IPS-20b (cell line): ENCODE measurements around the gene GPN2.
A peak's percentile ranks its signal among the peaks of the same experiment; 100 is the strongest.

ENCODE experiments used
- H3K27ac ChIP-seq: one replicate; pipeline ENCODE4 v1.5.1; 2013; ENCODE audit warnings: low read length
- H3K27me3 ChIP-seq: 2 replicates; pipeline ENCODE4 v1.6.1; 2013; ENCODE audit warnings: mild to moderate bottlenecking, low read length, inconsistent platforms; ENCODE audit not compliant: insufficient read depth
- H3K36me3 ChIP-seq: 2 replicates; pipeline ENCODE4 v1.6.1; 2013; ENCODE audit warnings: low read depth, mild to moderate bottlenecking, inconsistent platforms, low read length, moderate library complexity; ENCODE audit not compliant: insufficient read depth
- H3K4me1 ChIP-seq: 2 replicates; pipeline ENCODE4 v1.6.1; 2013; ENCODE audit warnings: mild to moderate bottlenecking, control low read depth, inconsistent platforms, low read length, moderate library complexity; ENCODE audit not compliant: insufficient read depth
- H3K4me3 ChIP-seq: 2 replicates; pipeline ENCODE4 v1.5.1; 2013; ENCODE audit warnings: mild to moderate bottlenecking, low read length, inconsistent platforms
- H3K9ac ChIP-seq: 2 replicates; pipeline ENCODE4 v1.6.1; 2013; ENCODE audit warnings: low read depth, mild to moderate bottlenecking, inconsistent platforms, low read length, moderate library complexity
- H3K9me3 ChIP-seq: 2 replicates; pipeline ENCODE4 v1.6.1; 2013; ENCODE audit warnings: mild to moderate bottlenecking, low read depth, low read length, inconsistent platforms; ENCODE audit not compliant: insufficient read depth

GPN2 gene

DNA sequence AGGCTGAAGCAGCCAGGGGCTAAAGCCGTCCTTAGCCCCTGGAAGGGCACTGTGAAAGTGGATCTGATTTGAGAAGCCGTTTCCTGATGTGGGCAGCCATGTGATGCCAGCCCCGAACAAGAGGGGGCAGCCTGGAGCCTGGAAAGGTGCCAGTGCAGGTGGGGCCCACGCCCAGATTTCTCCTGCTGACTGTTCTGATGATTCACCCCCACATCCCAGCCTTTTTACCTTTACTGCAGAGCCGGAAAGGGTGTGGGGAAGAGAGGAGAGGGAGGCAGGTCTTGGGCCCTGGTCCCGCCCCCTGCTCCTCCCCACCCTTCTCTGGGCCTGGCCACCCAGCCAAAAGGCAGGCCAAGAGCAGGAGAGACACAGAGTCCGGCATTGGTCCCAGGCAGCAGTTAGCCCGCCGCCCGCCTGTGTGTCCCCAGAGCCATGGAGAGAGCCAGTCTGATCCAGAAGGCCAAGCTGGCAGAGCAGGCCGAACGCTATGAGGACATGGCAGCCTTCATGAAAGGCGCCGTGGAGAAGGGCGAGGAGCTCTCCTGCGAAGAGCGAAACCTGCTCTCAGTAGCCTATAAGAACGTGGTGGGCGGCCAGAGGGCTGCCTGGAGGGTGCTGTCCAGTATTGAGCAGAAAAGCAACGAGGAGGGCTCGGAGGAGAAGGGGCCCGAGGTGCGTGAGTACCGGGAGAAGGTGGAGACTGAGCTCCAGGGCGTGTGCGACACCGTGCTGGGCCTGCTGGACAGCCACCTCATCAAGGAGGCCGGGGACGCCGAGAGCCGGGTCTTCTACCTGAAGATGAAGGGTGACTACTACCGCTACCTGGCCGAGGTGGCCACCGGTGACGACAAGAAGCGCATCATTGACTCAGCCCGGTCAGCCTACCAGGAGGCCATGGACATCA lies 27.1 kb downstream of the GPN2 start, which contains the start of gene SFN:
TSS of gene SFN (plus strand) at position 369 of the 904 bp plus-strand sequence. CDS start at position 433, 64 bp downstream.
- H3K9me3 ChIP-seq: no peaks in the 10 kb centered on the region
- peaks cover 2% of the 10 kb centered on the region; the same call in 1 of the 2 replicates for H3K4me1 ChIP-seq
- no peak within 1 kb of the TSS for H3K9ac ChIP-seq
- 0 out of 2 replicates have a peak within 1 kb of the TSS, but pooled peaks have one; percentile 84 for H3K4me3 ChIP-seq
- H3K27me3 ChIP-seq: peaks cover 17% of the 10 kb centered on the region
- no peaks in the 10 kb centered on the region for H3K36me3 ChIP-seq
- no peak within 1 kb of the TSS for H3K27ac ChIP-seq

DNA sequence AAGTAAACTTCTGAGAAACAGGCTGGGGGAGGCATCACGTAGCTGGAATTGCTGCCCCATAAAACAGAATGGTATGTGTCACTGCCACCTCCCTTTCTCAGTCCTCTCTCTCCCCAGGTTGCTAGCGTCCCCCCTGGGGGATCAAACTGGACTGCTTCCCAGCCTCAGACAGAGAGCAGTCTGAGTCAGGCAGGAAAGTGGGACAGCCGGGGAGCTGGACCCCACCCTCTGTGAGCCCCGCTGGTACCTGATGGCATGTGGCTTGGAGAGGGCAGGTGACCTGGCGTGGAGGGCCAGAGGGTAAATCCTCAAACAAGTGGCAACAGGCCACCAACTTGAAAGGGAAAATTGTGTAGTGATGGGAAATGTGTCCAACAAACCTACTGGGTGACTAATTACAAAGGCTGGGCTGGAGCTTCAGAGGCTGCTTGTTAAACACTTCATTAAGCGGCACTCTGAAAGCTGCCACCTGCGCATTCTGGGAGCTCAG lies 28.1 kb downstream of the GPN2 start:
- H3K4me1 ChIP-seq: peaks cover 2% of the 10 kb centered on the region; the same call in 1 of the 2 replicates
- H3K9ac ChIP-seq: no peak overlapping the region
- no peak overlapping the region for H3K4me3 ChIP-seq
- no peak overlapping the region for H3K27ac ChIP-seq
- peaks cover 17% of the 10 kb centered on the region for H3K27me3 ChIP-seq
- no peaks in the 10 kb centered on the region for H3K9me3 ChIP-seq
- no peaks in the 10 kb centered on the region for H3K36me3 ChIP-seq

DNA sequence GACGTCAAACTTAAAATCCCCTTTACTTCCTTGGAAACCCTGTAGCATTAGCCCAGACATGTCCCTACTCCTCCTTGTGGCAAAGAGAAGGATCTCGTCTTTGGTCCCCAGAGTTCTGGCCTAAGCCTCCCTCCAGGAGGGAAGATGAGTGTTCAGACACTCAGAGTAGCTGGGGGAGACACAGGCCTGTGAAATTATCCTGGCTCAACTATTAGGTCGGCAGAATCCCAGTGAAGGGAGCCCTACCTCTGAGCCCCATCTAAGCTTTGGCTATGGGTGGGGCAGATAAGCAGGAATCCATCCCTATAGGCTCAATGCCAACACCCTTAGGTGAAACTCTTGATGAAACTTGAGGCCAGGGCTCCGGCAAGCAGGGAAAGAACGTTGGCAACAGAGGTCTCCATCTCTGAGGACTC lies 28.8 kb downstream of the GPN2 start:
- Histone ChIP-seq H3K9ac (no peak overlapping the region), H3K27me3 (peaks cover 17% of the 10 kb centered on the region), H3K36me3 (no peaks in the 10 kb centered on the region), H3K4me1 (peaks cover 2% of the 10 kb centered on the region; the same call in 1 of the 2 replicates), H3K4me3 (no peak overlapping the region), H3K9me3 (no peaks in the 10 kb centered on the region), H3K27ac (no peak overlapping the region)

DNA sequence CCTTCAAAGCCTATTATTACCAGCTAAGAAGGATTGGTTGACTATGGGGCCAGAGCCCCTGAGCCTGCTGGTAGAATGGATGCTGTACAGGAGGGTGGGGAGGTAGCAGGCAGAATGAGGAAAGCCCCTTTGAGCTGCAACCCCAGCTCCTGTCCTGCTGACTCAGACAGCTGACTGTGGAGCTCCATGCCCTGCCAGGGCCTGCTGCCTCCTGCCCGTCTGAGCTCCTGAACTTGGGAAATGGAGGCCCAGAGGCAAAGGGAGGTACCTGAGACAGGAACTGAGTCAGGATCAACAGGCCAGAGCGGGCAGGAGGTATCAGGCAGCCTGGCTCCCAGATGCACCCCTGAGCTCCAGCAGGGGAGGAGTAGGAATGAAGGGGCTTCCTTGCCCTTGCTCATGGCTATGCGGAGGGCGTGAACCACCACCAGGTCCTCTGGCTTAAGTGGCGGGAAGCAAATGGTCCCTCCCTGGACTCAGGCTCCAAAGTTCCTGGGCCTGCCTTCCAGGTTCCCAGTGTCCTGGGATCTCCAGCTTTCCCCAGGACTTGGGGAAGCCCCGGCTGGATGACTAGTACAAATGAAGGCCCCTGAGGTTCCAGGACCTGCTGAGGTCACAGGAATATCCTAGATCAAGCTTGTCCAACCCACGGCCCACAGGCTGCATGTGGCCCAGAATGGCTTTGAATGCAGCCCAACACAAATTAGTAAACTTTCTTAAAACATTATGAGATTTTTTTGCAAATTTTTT lies 31.0 kb downstream of the GPN2 start:
- H3K4me3 ChIP-seq: no peak overlapping the region
- H3K27me3 ChIP-seq: peaks cover 11% of the 10 kb centered on the region
- no peak overlapping the region for H3K27ac ChIP-seq
- no peaks in the 10 kb centered on the region for H3K9me3 ChIP-seq
- no peak overlapping the region for H3K9ac ChIP-seq
- H3K4me1 ChIP-seq: peaks cover 2% of the 10 kb centered on the region; the same call in 1 of the 2 replicates
- H3K36me3 ChIP-seq: peaks cover 9% of the 10 kb centered on the region; the same call in 1 of the 2 replicates

DNA sequence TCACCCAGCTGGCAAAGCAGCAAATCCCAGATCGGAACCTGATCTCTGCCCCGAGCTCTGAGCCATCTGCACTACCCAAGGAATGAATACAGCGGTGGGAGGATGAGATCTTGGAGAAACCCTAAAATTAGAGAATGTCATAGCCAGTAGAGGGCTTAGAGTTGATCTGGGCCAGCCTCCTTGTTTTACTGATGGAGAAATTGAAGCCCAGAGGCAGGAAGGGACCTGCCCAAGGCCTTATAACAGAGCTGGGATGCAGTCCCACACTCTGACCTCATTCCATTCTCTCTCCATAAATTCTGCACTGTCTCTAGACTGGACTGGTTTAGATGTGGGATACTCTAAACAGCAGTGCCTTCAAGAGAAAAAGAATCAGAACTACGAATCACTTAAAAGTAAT lies 31.9 kb downstream of the GPN2 start:
- peaks cover 18% of the 10 kb centered on the region for H3K36me3 ChIP-seq
- H3K27me3 ChIP-seq: peaks cover 2% of the 10 kb centered on the region
- H3K27ac ChIP-seq: no peak overlapping the region
- H3K9ac ChIP-seq: no peak overlapping the region
- H3K4me1 ChIP-seq: peaks cover 2% of the 10 kb centered on the region; the same call in 1 of the 2 replicates
- H3K4me3 ChIP-seq: no peak overlapping the region
- H3K9me3 ChIP-seq: no peaks in the 10 kb centered on the region

DNA sequence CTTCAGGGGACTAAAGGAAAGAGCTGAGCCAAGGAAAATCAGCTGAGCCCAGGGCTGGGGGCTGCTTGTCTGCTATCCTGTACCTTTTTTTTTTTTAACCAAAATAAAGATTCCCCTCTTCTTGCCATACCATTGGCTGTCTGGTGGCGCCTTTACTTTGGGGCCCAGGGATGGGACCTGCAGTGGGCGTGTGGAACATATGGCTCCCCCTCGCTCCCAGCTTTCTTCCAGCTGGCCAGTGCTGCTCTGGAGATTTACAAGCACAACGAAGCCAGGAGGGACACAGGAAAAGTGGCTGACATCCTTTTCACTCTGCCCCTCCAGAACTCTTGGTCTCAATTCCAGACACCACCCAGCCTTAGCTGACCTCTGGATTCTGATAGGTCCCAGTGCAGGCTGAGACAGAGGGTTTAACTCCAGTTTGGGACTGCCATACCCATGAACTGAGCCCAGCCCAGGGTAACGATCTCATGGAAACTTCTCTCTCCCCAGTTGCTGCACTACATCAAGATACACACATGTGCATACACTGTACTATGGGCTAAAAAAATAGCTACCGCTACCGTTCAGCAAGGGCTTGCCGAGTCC lies 32.5 kb downstream of the GPN2 start:
- H3K9ac ChIP-seq: no peak overlapping the region
- H3K27ac ChIP-seq: no peak overlapping the region
- H3K36me3 ChIP-seq: peaks cover 24% of the 10 kb centered on the region
- no peaks in the 10 kb centered on the region for H3K9me3 ChIP-seq
- H3K4me3 ChIP-seq: no peak overlapping the region
- no peaks in the 10 kb centered on the region; the same call in 1 of the 2 replicates for H3K4me1 ChIP-seq
- no peaks in the 10 kb centered on the region for H3K27me3 ChIP-seq

DNA sequence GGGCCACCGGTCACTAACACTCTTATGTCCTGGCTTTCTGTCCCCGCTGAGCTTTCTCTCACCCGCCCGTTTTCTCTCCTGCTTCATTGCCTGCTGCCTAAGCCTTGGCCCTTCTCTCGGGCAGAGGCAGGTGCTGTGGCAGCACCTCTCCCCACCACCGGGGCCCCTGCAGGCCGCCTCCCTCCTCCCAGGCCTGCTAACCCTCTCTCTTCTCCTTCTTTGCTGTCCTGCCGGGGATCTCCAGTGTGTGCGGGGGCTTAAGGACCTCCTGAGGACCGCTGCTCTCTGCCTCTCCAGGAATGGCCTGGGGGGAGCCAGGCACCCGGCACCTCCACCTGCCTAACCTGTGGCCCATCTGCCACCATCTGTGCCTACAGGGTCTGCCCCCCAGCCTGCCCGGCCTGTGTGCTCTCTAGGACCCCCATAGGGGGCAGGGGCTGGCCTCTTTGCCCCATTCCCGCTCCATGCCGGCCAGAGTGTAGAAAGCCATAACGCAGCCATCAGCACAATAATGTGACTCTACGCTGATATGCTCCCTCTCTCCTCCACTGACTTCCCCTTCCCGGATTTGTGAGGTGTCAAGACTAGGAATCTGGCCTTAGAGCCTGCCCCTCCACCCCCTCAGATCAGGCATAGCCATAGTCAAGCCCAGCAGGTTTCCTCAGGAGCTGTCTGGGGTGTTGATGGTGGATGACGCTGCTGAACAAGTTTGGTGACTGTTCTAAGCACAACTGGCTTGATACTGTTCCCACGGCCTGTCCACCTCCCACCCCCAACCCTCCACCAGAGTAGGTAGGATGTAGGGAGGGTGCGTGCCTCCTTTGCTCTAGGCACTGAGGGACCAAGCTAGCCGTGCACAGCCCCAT lies 33.2 kb downstream of the GPN2 start:
- H3K9ac ChIP-seq: no peak overlapping the region
- H3K36me3 ChIP-seq: peaks cover 31% of the 10 kb centered on the region
- H3K4me1 ChIP-seq: no peaks in the 10 kb centered on the region; the same call in 1 of the 2 replicates
- no peaks in the 10 kb centered on the region for H3K27me3 ChIP-seq
- no peak overlapping the region for H3K4me3 ChIP-seq
- H3K9me3 ChIP-seq: no peaks in the 10 kb centered on the region
- no peak overlapping the region for H3K27ac ChIP-seq

DNA sequence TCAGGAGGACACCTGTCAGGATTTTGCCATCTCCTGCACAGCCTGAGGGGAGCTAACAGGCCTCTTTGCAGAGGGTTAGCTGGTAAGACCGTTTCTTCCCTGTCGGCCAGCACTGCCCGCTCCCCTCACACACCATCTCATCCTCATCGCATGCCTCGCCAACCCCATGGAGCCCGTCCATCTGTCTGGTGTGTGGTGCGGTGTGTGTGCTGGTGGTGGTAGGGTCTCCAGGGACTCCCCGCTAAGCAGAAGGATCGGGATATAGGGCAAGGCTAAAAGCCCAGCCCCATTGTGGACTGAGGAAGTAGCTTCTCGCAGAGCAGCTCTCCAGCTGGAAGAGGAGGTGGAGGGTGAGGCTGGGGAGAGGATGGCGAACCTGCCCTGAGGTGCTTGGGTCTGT lies 33.9 kb downstream of the GPN2 start:
- Histone ChIP-seq H3K27me3 (no peaks in the 10 kb centered on the region), H3K4me3 (no peak overlapping the region), H3K27ac (no peak overlapping the region), H3K4me1 (no peaks in the 10 kb centered on the region; the same call in 1 of the 2 replicates), H3K9me3 (no peaks in the 10 kb centered on the region), H3K9ac (no peak overlapping the region), H3K36me3 (peaks cover 38% of the 10 kb centered on the region)

DNA sequence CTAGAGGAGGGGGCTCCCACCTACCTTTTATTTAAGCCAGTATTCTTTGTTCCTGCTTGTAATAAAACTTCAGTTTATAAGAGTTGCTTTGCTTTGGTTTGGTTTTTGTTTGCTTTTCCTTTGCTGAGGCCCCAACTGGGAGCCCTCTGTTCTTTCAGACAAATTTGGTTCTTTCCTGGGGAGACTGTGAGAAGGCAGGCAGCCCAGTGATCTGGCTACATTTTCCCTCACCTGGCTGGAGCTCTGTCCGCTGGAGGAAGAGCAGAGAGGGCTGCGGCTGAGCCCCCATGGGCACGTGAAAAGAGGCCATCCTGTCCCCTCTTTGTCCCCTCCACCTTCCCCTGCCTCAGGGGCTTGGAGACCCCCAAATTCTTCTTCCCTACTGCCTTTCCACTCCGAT lies 34.4 kb downstream of the GPN2 start:
- no peaks in the 10 kb centered on the region for H3K4me1 ChIP-seq
- peaks cover 43% of the 10 kb centered on the region for H3K36me3 ChIP-seq
- H3K9me3 ChIP-seq: no peaks in the 10 kb centered on the region
- no peak overlapping the region for H3K27ac ChIP-seq
- H3K27me3 ChIP-seq: no peaks in the 10 kb centered on the region
- H3K9ac ChIP-seq: no peak overlapping the region
- no peak overlapping the region for H3K4me3 ChIP-seq

DNA sequence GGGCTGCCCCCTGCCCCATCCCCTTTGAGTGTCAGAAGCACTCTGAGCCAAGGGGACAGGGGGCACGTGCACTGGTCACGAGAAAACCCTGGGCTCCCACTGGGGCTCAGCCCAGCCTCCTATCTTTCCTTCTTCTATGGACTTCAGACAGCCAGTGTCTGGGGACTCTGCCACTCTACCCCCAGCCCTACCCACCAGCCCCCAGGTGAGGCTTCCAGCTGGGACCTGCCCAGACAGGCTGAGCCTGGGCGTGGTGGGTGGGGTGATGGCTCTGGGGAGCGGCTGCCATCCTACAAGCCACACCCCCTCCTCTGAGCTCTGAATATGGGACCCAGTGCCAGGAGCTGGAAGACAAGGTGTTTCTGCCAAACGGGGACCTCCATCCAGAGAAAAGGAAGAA lies 35.2 kb downstream of the GPN2 start:
- no peaks in the 10 kb centered on the region for H3K27me3 ChIP-seq

More for the DNA sequence above, 35.2 kb downstream of the GPN2 start:
- H3K36me3 ChIP-seq: peaks cover 50% of the 10 kb centered on the region
- H3K9ac ChIP-seq: no peak overlapping the region
- no peak overlapping the region for H3K27ac ChIP-seq
- no peaks in the 10 kb centered on the region for H3K4me1 ChIP-seq
- no peaks in the 10 kb centered on the region for H3K9me3 ChIP-seq
- H3K4me3 ChIP-seq: no peak overlapping the region
